GM15510 (cell line): Measurements from ENCODE around the gene TBX2.

Experiments
- POLR2A ChIP-seq: IDR thresholded peaks from 3 replicates; pipeline ENCODE4 v1.6.1; 2011; ENCODE audit warnings: borderline replicate concordance; ENCODE audit not compliant: insufficient read length; ENCODE audit errors: extremely low read depth

Gene TBX2

DNA sequence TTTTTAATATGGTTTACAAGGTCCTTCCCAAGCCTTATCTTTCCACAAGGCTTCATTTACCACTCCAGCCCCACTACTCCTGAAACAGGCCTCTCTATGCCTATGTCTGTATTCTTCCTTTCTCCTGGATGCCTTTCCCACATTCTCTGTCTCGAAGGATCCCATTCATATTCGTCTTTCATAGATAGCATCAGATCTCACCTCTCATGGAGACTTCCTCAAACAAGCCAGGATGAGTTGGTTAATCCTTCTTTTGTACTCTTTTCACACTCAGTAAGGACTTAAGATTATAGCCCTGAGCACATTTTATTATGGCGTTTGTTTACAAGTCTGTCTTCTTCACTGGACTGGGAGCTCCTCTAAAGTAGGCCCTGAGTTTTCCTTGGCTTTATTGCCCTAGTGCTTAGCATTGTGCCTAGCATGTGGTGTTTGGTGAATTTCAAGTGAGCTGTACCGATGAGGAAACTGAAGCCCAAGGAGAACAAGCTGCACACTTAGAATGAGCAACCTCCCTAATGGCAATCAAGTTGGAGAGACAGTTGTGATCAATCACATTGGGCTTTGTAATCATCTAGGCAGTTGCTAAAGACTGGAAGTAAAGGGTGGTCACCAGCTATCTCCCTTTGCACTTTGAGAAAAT, 42.6 kb downstream of the TBX2 start:
- no peak for TF ChIP-seq POLR2A

DNA sequence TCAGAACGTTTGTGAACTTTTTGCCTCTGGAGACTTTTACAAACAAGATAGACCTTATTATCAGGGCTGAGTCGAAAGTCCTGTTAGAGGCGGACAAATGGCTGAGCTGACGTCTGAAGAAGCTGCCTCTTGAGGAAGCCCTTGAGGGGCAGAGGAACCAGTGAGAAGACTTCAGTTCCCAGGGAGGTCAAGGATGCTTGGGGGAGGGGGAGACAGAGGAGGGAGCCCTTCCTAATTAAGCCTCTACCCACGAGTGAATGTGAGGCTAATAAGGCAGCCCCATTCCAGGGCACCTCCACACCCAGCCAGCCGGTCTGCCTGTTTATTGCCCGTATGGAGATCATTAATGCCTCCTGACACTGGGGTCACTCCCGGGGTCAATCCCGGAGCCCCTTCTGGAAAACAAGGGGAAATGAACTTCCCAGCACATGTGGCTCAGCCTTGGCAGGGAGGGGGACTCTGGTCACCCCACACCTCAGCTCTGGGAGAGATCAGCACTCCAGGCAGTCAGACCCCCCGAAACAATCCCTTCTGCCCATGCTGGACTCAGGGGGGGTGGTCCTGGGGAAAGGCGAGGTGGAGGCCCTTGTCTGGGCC, 43.3 kb downstream of the TBX2 start:
- no peak for TF ChIP-seq POLR2A

DNA sequence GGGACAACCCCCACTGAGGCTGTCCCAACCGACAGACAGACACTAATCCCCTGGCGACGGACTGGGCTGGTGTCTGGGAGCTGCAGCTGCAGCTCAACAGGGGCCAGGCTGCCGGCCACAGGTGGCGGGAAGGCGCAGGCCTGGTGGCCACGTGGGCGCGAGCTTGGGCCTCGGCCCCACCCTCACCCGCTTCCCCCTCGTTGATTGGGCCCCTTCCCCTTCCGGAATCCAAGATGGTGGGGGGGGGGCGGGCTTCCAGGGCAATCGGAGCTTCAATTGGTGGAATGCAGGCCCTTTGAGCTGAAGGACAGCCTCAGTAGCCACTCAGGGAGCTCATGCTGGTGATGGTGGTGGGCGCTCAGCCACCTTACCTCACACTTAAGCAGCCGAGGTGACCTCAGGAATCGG, 43.8 kb downstream of the TBX2 start:
- no peak for TF ChIP-seq POLR2A

DNA sequence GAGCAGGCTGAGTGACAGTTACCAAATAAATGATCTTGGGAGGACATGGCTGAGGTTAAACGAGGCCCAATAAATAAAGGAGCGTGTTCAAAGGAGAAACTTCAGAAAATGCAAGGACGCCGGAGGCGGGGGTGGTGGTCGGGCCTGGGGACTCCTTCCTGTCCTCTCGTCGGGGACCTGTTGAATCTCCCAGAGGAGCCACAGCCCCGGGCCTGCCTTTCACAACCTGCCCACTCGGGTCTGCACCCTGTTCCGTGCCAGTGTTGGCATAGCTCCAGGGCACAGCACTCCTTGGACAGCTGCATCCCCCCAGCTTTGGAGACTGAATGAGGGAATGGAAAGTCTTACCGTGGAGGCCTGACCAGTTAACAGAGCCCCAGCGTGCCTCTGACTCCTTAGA, 44.4 kb downstream of the TBX2 start:
- TF ChIP-seq POLR2A: no peak

DNA sequence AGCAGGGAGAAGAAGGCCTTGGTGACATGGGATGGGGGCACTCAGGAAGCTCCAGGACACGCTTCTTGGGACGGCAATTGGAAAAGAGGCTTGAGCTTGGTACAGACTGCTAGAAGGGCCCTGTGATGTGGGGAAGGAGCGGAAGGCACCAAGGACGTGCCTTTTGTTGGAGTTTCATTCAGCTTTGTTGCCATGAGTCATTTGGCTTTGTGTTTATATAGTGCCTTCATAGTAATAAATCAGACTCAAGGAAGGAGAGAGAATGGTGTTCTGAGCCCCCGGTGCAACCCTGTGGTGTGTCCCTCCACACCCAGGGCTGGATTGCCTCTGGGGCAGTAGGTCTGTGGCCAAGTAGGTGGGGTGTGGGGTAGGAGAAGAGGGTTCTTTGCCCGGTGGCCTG, 45.2 kb downstream of the TBX2 start:
- no peak for TF ChIP-seq POLR2A

- TF ChIP-seq POLR2A: no peak
These were observed 47.7 kb downstream of the TBX2 start for GRCh38 chr17:61447358-61447757.

DNA sequence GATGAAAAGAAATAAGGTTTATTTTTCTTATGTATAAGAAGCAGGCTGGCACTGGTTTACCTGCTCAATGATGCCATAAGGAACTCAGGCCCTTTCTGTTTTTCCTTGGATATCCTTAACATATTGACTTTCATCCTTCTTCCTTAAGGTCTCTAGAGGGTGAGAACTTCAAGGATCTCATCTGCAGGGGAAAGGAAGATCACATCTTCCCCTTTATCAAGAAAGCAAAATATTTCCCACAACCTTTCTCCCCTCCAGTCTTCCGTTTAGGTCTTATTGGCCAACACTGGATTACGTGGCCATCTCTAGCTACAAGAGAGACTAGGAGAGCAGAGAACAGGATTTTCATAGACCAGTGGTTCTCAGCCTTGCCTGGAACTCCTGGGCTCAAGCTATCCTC, 48.4 kb downstream of the TBX2 start:
- no peak for TF ChIP-seq POLR2A

DNA sequence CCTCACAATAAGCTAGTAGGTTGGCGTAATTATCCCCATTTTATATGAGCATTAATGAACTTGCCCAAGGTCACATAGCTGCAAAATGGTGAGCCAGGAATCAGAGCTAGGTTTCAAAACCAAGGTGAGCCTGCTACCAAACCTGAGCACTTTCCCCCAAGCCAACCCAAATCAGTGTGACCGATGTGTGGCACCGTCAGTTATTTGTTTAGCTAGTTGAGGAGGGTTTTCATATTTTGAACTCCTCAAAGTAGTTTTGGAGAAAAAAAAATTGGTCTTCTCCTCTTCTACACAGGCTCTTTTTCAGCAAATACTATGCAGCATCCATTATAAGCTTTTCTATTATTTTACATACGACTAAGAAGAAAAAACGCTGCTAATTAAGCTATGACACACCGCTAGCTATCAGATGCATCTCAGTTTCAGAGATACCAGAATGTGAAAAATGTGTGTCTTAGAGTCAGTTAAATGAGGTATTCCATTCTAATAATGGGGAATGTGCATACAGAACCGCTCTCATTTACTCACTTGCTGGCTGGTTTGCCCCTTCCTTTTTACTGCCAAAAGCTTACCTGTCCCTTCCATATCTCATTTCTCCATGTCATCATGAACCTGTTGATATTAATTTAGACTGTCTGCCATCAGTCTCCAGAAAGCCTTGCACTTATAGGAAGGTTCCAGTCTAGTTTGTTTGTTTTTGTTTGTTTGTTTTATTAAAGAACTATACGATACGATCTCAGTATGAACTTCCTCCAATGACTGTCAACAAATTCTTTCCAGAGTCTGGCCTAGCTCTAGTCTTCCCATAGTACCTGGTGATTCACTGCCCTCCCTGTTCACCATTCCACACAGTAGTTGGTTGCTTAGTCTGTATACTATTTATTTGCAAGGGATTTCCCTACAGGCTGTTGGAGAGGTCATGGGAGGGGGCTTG, 50.3 kb downstream of the TBX2 start:
- no peak for TF ChIP-seq POLR2A

DNA sequence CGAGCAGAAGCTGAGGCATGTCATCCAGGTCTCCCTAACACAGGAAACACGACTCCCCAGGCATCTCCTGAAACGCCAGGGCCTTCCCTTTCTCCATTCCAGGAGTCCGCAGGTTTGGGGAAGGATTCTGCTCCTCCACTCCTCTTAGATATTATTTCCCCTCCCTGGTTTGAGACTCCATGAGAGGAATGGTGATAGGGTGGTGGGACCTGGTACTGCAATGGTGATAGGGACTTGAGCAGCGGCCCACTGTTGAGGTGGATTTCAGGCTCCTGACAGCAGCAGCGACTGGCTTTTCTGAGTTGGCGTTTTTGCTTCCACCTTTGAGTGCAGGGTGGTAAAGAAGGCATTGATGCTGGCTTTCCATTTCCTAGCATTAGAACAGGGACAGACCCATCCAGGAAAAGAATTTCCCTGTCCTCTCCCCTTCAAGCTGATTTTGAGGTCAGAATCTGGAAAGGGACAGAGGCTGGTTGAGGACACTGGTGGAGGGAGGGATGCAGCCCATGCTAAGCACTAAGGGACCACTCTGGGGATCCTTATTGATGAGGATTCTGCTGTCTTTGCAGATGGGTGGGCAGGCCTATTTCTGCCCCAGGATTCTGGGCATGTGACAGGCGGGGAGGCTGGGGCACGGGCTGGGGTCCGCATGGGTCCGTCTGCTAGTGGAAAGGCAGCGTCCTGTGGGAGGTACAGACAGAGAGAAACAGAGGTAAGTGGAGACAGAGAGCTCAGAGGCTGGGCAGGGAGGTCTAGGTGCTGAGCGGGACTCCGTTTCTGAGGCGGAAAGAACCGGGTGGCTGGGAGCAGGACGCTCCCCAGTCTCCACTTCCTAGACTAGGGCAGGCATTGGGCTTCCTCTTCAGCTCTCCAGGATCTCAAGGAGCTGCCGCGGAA, 51.2 kb downstream of the TBX2 start:
- no peak for TF ChIP-seq POLR2A

GRCh38 chr17:61451538-61452300, 52.1 kb downstream of the TBX2 start:
- no peak for TF ChIP-seq POLR2A

DNA sequence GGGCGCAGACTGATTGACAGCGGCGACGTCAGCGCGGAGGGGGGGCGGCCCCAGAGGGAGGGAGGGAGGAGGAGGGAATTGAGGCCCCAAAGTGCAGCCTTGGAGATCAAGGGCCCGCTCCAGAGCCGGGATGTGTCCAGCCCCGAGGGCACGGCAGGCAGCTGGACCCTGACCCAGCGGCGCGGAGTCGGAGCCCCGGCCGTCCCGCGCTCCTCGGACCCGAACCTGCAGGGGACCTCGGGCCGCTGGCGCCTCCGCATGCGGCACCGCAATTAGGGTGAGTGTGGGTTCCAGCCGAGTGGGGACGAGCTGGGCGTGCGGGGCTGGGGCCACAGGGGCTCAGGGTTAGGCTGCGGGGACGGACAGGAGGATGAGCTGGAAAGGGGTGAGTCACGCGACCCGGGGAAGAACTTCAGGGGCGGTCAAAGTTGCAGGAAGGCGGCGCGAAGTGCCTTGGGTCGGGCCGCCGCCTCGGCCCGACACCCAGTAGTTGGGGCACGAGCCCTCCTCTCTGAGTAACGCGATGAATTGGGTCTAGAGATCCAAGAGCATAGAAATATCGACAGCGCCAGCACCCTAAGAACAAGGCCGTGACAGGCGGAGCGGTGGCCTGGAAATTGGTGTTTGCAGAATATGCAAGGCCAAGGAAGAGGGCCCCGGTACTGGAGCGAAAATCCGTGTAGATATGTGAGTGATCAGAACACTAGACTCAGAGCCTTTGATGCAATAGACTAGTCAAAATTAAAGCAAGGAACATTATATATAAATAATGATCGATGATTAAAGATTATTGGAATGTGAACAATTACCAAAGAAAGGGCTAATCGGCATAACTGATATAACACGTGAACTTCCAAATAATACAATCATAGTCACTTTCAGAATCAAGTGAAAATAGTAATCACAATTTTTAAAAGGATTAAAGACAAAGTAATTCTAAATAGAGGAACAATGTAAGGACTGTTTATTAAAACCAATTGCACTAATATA, 53.0 kb downstream of the TBX2 start, which contains the start of gene TBX4:
Gene TBX4, plus strand, starts transcription at position 122 of the 990 bp plus-strand sequence. CDS start 4,069 bp downstream, outside the sequence.
- no peak for TF ChIP-seq POLR2A

DNA sequence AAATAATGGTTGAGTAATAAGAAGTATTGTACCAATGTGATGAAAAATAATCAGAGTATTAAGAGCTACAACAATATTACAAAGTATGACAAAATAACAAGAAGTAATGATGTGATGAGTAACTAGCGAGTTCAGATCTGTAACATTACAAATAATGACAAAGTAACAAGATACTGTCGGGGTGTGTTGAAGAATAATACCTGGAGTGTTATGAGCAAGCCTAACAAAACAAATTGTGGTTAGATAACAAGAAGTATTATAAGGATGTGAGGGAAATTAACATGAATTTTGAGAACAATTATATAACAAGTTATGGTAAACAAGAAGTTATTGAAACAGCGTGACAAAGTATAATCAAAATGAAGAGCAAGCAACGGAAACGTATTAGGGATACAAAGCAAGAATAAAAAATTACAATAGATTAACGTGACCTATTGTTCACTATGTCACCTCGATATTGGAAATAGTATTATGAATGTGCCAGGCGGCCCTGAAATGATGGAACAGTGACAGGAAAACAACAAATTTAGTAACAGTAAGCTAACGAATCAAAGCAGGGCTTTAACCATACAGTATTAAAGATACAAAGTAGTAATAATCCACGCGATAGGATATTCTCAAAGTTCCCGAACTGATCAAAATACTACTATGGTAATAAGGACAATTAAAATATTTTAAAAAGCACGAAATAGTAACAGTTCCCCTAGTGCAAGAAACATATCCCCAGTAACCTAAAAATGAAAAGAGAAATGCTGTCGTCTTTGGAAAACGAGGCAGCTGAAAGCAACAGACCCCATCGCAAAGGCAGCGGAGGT, 54.1 kb downstream of the TBX2 start:
- TF ChIP-seq POLR2A: no peak
